ENCODE data around the gene GDAP1L1. TPM values are rescaled to one million over a fixed set of nuclear protein-coding genes. Genes with fewer than 3 reads are reported as not detected.

GDAP1L1 gene
- polyA plus RNA-seq, 1 donor from 2014 or later, result 216 TPM

DNA sequence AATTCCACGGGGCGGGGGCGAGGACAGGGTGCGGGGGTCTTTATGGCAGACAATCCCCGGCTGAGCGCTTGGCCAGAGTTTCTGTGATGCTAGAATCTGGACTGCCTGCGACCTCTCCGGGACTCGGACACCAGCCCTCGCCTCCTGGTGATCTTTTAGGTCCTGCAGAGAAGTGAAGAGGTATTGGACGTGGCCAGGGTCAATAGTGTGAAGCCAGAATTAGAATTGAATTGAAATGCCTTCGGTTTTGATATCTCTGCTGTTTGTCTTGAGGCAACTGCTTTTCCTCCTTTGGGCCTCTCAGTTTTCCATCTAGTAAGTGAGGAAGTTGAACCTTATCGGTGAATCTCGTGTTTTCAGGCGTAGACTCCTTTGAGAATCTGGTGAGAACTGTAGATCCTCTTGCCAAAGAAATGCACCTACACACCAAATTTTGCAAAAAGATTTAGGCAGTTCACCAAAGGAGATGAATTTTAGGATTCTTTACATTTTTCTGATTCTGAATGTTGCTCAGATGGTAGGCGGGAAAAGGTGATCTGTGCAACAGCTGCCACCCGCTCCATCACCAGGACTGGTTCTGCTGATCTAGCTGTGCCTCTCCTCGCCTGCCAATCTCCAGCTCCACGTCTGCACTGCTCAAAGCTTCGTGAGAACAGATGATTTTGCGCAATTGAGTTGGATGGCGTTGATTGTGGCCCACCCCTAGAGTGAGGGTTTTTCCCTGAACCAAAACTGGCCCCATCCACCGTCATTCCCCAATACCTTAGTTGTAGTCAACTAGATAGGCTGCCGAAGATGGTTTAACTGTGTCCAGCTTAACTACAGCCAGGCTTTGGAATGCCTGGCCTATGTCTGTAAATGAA, 35.7 kb upstream of the GDAP1L1 start:
- H3K27me3 ChIP-seq (ENCODE audit: insufficient read depth, low read depth, low read length), result no peaks in the 10 kb centered on the region
- H3K9me2 ChIP-seq (ENCODE audit: insufficient read depth, low read length), result no peaks in the 10 kb centered on the region
- H3F3A ChIP-seq (ENCODE audit: insufficient read depth, low read length, poor library complexity, severe bottlenecking), result peaks cover 6% of the 10 kb centered on the region
- no peaks in the 10 kb centered on the region for H3K9me3 ChIP-seq (ENCODE audit: low read length)
- H3K27ac ChIP-seq (ENCODE audit: low read length), result peak overlapping the region; percentile 94
- peak overlapping the region; percentile 89 for H3K4me2 ChIP-seq (ENCODE audit: low read length)
- peak overlapping the region; percentile 88 for H3K9ac ChIP-seq (ENCODE audit: low read length)
- peak overlapping the region; percentile 87 for H3K4me3 ChIP-seq (ENCODE audit: low read length)
- H3K79me2 ChIP-seq (replicated peaks; ENCODE audit: insufficient read depth, low read length), result peaks cover 55% of the 10 kb centered on the region
- H2AFZ ChIP-seq (ENCODE audit: low read depth, low read length), result peak overlapping the region; percentile 71
- H3K36me3 ChIP-seq (ENCODE audit: insufficient read depth, low read length), result no peaks in the 10 kb centered on the region
- H4K20me1 ChIP-seq (ENCODE audit: insufficient read depth), result peaks cover 9% of the 10 kb centered on the region
- no peak for TF ChIP-seq TAF1 (IDR thresholded peaks at IDR 0.05; ENCODE audit: low read depth)
- no peak for TF ChIP-seq EP300 (conservative IDR thresholded peaks at IDR 0.05; ENCODE audit: poor library complexity, severe bottlenecking)
- peak; percentile 59 for TF ChIP-seq POLR2AphosphoS5 (IDR thresholded peaks at IDR 0.05)
- peak; percentile 25 for TF ChIP-seq SMC3 (conservative IDR thresholded peaks at IDR 0.05; ENCODE audit: poor library complexity)
- no peak for TF ChIP-seq EZH2 (IDR thresholded peaks at IDR 0.05; ENCODE audit: borderline replicate concordance, insufficient read depth, low read length, poor library complexity, severe bottlenecking)
- peak; percentile 10 for TF ChIP-seq MXI1 (conservative IDR thresholded peaks at IDR 0.05; ENCODE audit: poor library complexity, severe bottlenecking)
- TF ChIP-seq, protein P1, sequence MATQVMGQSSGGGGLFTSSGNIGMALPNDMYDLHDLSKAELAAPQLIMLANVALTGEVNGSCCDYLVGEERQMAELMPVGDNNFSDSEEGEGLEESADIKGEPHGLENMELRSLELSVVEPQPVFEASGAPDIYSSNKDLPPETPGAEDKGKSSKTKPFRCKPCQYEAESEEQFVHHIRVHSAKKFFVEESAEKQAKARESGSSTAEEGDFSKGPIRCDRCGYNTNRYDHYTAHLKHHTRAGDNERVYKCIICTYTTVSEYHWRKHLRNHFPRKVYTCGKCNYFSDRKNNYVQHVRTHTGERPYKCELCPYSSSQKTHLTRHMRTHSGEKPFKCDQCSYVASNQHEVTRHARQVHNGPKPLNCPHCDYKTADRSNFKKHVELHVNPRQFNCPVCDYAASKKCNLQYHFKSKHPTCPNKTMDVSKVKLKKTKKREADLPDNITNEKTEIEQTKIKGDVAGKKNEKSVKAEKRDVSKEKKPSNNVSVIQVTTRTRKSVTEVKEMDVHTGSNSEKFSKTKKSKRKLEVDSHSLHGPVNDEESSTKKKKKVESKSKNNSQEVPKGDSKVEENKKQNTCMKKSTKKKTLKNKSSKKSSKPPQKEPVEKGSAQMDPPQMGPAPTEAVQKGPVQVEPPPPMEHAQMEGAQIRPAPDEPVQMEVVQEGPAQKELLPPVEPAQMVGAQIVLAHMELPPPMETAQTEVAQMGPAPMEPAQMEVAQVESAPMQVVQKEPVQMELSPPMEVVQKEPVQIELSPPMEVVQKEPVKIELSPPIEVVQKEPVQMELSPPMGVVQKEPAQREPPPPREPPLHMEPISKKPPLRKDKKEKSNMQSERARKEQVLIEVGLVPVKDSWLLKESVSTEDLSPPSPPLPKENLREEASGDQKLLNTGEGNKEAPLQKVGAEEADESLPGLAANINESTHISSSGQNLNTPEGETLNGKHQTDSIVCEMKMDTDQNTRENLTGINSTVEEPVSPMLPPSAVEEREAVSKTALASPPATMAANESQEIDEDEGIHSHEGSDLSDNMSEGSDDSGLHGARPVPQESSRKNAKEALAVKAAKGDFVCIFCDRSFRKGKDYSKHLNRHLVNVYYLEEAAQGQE (IDR thresholded peaks at IDR 0.05; ENCODE audit: borderline replicate concordance), result peak; percentile 19

DNA sequence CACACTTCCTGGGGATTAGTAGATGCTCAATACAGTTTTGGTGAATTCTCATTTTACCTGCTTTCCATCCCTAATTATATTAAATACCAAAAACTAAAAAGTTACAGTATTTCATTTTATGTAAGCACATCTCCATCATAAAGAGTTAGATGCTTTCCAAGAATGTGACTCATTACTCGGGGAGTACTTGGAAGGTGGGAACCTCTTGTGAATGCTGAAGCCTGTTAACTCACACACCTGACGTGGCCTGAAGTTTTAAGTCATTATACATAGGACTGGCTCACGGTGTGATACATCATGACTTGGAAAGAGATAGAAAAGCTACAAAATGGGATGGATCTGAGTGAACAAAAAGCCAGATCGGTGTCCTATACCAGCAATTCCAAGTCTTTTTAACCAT, 34.3 kb upstream of the GDAP1L1 start:
- H3K4me3 ChIP-seq (ENCODE audit: low read length), result peak overlapping the region; percentile 87
- no peaks in the 10 kb centered on the region for H3K36me3 ChIP-seq (ENCODE audit: insufficient read depth, low read length)
- TF ChIP-seq, protein P2, sequence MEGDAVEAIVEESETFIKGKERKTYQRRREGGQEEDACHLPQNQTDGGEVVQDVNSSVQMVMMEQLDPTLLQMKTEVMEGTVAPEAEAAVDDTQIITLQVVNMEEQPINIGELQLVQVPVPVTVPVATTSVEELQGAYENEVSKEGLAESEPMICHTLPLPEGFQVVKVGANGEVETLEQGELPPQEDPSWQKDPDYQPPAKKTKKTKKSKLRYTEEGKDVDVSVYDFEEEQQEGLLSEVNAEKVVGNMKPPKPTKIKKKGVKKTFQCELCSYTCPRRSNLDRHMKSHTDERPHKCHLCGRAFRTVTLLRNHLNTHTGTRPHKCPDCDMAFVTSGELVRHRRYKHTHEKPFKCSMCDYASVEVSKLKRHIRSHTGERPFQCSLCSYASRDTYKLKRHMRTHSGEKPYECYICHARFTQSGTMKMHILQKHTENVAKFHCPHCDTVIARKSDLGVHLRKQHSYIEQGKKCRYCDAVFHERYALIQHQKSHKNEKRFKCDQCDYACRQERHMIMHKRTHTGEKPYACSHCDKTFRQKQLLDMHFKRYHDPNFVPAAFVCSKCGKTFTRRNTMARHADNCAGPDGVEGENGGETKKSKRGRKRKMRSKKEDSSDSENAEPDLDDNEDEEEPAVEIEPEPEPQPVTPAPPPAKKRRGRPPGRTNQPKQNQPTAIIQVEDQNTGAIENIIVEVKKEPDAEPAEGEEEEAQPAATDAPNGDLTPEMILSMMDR (IDR thresholded peaks at IDR 0.05; ENCODE audit: poor library complexity, severe bottlenecking), result no peak
- TF ChIP-seq EZH2 (IDR thresholded peaks at IDR 0.05; ENCODE audit: borderline replicate concordance, insufficient read depth, low read length, poor library complexity, severe bottlenecking), result no peak
- TF ChIP-seq, protein P1 (IDR thresholded peaks at IDR 0.05; ENCODE audit: borderline replicate concordance), result no peak
- no peak for TF ChIP-seq POLR2AphosphoS5 (IDR thresholded peaks at IDR 0.05)
- TF ChIP-seq TAF1 (IDR thresholded peaks at IDR 0.05; ENCODE audit: low read depth), result no peak
- no peak for TF ChIP-seq MXI1 (conservative IDR thresholded peaks at IDR 0.05; ENCODE audit: poor library complexity, severe bottlenecking)
- no peak for TF ChIP-seq SMC3 (conservative IDR thresholded peaks at IDR 0.05; ENCODE audit: poor library complexity)
- TF ChIP-seq EP300 (conservative IDR thresholded peaks at IDR 0.05; ENCODE audit: poor library complexity, severe bottlenecking), result no peak
- no peak for TF ChIP-seq RAD21 (conservative IDR thresholded peaks at IDR 0.05)

More for the DNA sequence above, 34.3 kb upstream of the GDAP1L1 start:
- no peaks in the 10 kb centered on the region for H3K27me3 ChIP-seq (ENCODE audit: insufficient read depth, low read depth, low read length)
- H4K20me1 ChIP-seq (ENCODE audit: insufficient read depth), result peaks cover 9% of the 10 kb centered on the region
- H2AFZ ChIP-seq (ENCODE audit: low read depth, low read length), result no peak overlapping the region
- no peak overlapping the region for H3K4me2 ChIP-seq (ENCODE audit: low read length)
- H3K9ac ChIP-seq (ENCODE audit: low read length), result no peak overlapping the region
- H3K9me3 ChIP-seq (ENCODE audit: low read length), result no peaks in the 10 kb centered on the region
- peaks cover 6% of the 10 kb centered on the region for H3F3A ChIP-seq (ENCODE audit: insufficient read depth, low read length, poor library complexity, severe bottlenecking)
- H3K79me2 ChIP-seq (replicated peaks; ENCODE audit: insufficient read depth, low read length), result peaks cover 41% of the 10 kb centered on the region
- H3K9me2 ChIP-seq (ENCODE audit: insufficient read depth, low read length), result no peaks in the 10 kb centered on the region
- H3K27ac ChIP-seq (ENCODE audit: low read length), result no peak overlapping the region

Data from neural cell (in vitro differentiated cells).